ENCODE data around the gene SLC7A9. TPM values are rescaled to one million over a fixed set of nuclear protein-coding genes. Genes with fewer than 3 reads are reported as not detected.

The SLC7A9 gene
- total and polyA plus RNA-seq, 4 donors, result 6.8 to 16.3 (median 9.8) TPM

- Histone ChIP-seq H3K4me3 (ENCODE audit: low read depth in 1 of 3, low read length in 3 of 3) (no peak overlapping the region), H3K27me3 (ENCODE audit: control insufficient read depth in 4 of 4, insufficient read depth in 4 of 4, low read length in 3 of 4) (no peaks in the 10 kb centered on the region), H3K9ac (ENCODE audit: low read depth in 1 of 2, low read length in 2 of 2) (no peak overlapping the region), H3K4me1 (ENCODE audit: control insufficient read depth in 4 of 4, insufficient read depth in 4 of 4, low read length in 3 of 4) (no peaks in the 10 kb centered on the region), H3K36me3 (ENCODE audit: control insufficient read depth in 4 of 4, insufficient read depth in 3 of 4, low read depth in 1 of 4, low read length in 3 of 4) (no peaks in the 10 kb centered on the region), H3K27ac (ENCODE audit: low read depth in 1 of 2, low read length in 2 of 2) (no peak overlapping the region), H3K9me3 (ENCODE audit: control insufficient read depth in 4 of 4, low read length in 3 of 4) (no peaks in the 10 kb centered on the region)
- WGBS, result 67% methylated on average over 17 of the region's 17 CpGs
- TF ChIP-seq FOXA1 (IDR thresholded peaks at IDR 0.05) (no peak), JUND (IDR thresholded peaks at IDR 0.05) (no peak), HNF4A (conservative IDR thresholded peaks at IDR 0.05) (no peak), NR2F2 (IDR thresholded peaks at IDR 0.05) (no peak), GABPA (IDR thresholded peaks at IDR 0.05 in 1 of 2, conservative IDR thresholded peaks at IDR 0.05 in 1 of 2) (no peak), HNF4G (IDR thresholded peaks at IDR 0.05) (no peak), ATF3 (IDR thresholded peaks at IDR 0.05) (no peak)
- DNase-seq (ENCODE audit: low spot score), result no peak
Measured at GRCh38 chr19:32819419-32820400, 49.9 kb downstream of the SLC7A9 start.

- Histone ChIP-seq H3K27me3 (ENCODE audit: control insufficient read depth in 4 of 4, insufficient read depth in 4 of 4, low read length in 3 of 4) (no peaks in the 10 kb centered on the region), H3K4me1 (ENCODE audit: control insufficient read depth in 4 of 4, insufficient read depth in 4 of 4, low read length in 3 of 4) (no peaks in the 10 kb centered on the region), H3K9me3 (ENCODE audit: control insufficient read depth in 4 of 4, low read length in 3 of 4) (no peaks in the 10 kb centered on the region), H3K4me3 (ENCODE audit: low read depth in 1 of 3, low read length in 3 of 3) (no peak overlapping the region), H3K27ac (ENCODE audit: low read depth in 1 of 2, low read length in 2 of 2) (no peak overlapping the region), H3K9ac (ENCODE audit: low read depth in 1 of 2, low read length in 2 of 2) (no peak overlapping the region), H3K36me3 (ENCODE audit: control insufficient read depth in 4 of 4, insufficient read depth in 3 of 4, low read depth in 1 of 4, low read length in 3 of 4) (no peaks in the 10 kb centered on the region)
- TF ChIP-seq MAX (IDR thresholded peaks at IDR 0.05), result no peak
- no peak for TF ChIP-seq ZBTB33 (IDR thresholded peaks at IDR 0.05)
- no peak for TF ChIP-seq FOXA2 (IDR thresholded peaks at IDR 0.05)
- TF ChIP-seq SP1 (IDR thresholded peaks at IDR 0.05), result no peak
- no peak for TF ChIP-seq JUND (IDR thresholded peaks at IDR 0.05)
- no peak for TF ChIP-seq HNF4G (IDR thresholded peaks at IDR 0.05)
- TF ChIP-seq ATF3 (IDR thresholded peaks at IDR 0.05), result no peak
- no peak for DNase-seq (ENCODE audit: low spot score)
- 88% methylated on average over 8 of the region's 8 CpGs for WGBS
Measured at GRCh38 chr19:32818536-32818935, 51.0 kb downstream of the SLC7A9 start.

- Histone ChIP-seq H3K27me3 (ENCODE audit: control insufficient read depth in 4 of 4, insufficient read depth in 4 of 4, low read length in 3 of 4) (no peaks in the 10 kb centered on the region), H3K36me3 (ENCODE audit: control insufficient read depth in 4 of 4, insufficient read depth in 3 of 4, low read depth in 1 of 4, low read length in 3 of 4) (no peaks in the 10 kb centered on the region), H3K9me3 (ENCODE audit: control insufficient read depth in 4 of 4, low read length in 3 of 4) (no peaks in the 10 kb centered on the region), H3K4me3 (ENCODE audit: low read depth in 1 of 3, low read length in 3 of 3) (no peak overlapping the region), H3K4me1 (ENCODE audit: control insufficient read depth in 4 of 4, insufficient read depth in 4 of 4, low read length in 3 of 4) (no peaks in the 10 kb centered on the region), H3K9ac (ENCODE audit: low read depth in 1 of 2, low read length in 2 of 2) (no peak overlapping the region), H3K27ac (ENCODE audit: low read depth in 1 of 2, low read length in 2 of 2) (no peak overlapping the region)
- no peak for DNase-seq (ENCODE audit: low spot score)
- 78% methylated on average over 17 of the region's 17 CpGs for WGBS
- TF ChIP-seq SP1 (IDR thresholded peaks at IDR 0.05), result no peak
- TF ChIP-seq YY1 (IDR thresholded peaks at IDR 0.05), result no peak
- TF ChIP-seq HNF4A (conservative IDR thresholded peaks at IDR 0.05), result no peak
- no peak for TF ChIP-seq TAF1 (conservative IDR thresholded peaks at IDR 0.05)
- no peak for TF ChIP-seq REST (IDR thresholded peaks at IDR 0.05)
- TF ChIP-seq ATF3 (IDR thresholded peaks at IDR 0.05), result no peak
- no peak for TF ChIP-seq RXRA (IDR thresholded peaks at IDR 0.05)
- TF ChIP-seq FOXA2 (IDR thresholded peaks at IDR 0.05), result no peak
- TF ChIP-seq ZBTB33 (IDR thresholded peaks at IDR 0.05), result no peak
Measured at GRCh38 chr19:32817569-32818476, 51.7 kb downstream of the SLC7A9 start.

Measured in liver (tissue), 9 donors.